HG02763 (cell line): Measurements from ENCODE around the gene ST8SIA2.

Experiments used
- ATAC-seq: cut with Tn5 transposase; IDR thresholded peaks from one replicate; pipeline ENCODE4 v1.9.1; 2021; ENCODE audit warnings: mild to moderate bottlenecking, moderate library complexity; ENCODE audit not compliant: unreplicated experiment

Gene ST8SIA2, protein sequence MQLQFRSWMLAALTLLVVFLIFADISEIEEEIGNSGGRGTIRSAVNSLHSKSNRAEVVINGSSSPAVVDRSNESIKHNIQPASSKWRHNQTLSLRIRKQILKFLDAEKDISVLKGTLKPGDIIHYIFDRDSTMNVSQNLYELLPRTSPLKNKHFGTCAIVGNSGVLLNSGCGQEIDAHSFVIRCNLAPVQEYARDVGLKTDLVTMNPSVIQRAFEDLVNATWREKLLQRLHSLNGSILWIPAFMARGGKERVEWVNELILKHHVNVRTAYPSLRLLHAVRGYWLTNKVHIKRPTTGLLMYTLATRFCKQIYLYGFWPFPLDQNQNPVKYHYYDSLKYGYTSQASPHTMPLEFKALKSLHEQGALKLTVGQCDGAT

DNA sequence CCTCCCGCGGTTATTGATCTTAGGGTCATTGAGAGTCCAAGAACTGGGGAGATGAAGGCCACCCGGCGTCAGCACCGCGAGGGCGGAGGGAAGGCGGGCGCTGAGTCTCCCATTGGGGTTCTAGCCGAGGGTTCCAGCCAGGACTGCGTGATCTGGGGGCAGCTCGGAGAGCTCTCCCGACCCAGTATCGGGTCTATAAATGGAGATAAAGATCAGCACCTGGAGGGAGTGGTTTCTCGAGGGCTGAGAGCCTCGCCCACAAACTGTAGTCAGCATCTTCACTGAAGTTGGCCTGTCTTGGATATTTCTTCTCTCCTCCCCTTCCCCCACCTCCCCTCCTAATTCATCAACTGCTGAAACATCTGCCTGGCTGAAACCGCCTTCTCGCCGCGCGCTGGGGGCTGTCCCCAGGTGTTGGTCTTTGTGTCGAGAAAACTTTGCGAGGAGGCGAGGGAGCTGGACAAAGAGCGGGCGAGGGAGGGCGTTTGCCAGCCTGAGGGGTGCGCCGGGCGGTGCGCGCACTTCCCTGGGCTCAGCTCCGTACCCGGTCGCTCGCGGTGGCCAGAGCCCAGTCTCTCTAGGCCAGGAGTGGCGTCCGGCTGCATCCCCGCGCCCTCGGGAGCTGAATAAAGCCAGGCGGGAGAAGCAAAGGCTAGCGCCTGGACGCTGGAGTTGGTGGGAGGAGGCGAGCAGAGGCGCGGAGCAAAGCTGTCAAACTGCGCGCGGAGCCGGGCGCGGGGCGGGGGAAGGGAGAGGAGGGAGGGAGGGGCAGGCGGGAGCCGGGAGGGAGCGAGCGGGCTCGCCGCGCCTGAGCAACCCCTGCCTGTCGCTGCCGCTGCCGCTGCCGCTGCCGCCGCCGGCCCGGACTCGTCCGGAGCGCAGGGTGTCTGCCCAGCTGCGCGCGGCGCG, at the start of gene ST8SIA2:
Gene ST8SIA2 (plus strand): TSS at position 811 of the 909 bp plus-strand sequence. CDS start 184 bp downstream, outside the sequence.
- ATAC-seq = no peak

DNA sequence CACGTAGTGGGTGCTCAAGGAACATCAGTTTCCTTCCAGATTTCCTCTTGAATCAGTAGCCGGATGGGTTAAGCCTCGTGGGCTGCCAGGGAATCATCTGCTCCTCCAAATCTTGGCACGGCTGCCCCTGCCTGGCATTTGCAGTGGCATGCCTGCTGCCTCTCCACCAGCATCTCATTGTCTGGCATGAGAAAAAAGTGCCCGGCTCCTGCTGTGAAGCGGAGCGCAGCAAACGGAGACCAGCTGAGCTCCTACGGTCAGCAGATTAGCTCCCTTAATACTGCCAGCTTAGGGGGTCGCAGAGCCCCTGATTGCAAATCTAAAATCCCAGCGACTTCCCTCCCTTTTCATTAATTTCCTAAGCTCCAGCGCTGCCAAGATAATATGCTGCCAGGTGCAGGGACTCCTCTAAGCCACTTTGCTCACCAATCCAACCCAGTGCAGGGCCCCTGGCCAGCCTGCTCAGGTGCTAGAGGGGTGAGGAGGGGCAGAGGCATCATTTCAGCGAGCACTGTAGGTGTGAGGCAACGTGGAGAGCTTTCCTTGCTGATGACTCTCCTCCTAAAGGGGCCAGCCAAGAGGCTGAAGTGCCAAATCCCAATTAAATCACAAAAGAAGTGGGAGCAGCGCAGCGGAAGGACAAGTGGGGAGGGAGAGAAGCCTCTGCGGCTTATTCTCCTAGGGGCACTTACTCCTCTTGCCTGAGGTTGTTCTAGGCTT, 49.6 kb upstream of the ST8SIA2 start:
- no peak for ATAC-seq

DNA sequence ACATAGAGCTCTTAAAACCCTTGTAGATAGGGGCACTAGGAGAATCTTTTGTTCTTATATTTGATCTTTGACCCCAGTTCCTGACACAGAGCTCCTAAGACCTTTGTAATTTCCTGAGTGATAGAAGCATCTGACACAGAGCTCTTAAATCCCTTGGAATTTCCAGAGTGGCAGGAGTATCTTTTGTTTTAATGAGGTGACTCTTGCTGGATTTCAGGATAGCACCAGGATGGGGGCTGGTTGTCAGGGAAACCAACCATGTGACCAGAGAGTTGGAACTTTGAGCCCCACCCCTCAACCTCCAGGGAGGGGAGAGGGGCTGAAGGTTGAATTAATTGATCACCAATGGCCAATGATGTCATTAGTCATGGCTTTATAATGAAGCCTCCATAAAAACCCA, 47.6 kb upstream of the ST8SIA2 start:
- ATAC-seq = no peak

- ATAC-seq = no peak
Observed at GRCh38 chr15:92355307-92355706, 38.4 kb upstream of the ST8SIA2 start.

DNA sequence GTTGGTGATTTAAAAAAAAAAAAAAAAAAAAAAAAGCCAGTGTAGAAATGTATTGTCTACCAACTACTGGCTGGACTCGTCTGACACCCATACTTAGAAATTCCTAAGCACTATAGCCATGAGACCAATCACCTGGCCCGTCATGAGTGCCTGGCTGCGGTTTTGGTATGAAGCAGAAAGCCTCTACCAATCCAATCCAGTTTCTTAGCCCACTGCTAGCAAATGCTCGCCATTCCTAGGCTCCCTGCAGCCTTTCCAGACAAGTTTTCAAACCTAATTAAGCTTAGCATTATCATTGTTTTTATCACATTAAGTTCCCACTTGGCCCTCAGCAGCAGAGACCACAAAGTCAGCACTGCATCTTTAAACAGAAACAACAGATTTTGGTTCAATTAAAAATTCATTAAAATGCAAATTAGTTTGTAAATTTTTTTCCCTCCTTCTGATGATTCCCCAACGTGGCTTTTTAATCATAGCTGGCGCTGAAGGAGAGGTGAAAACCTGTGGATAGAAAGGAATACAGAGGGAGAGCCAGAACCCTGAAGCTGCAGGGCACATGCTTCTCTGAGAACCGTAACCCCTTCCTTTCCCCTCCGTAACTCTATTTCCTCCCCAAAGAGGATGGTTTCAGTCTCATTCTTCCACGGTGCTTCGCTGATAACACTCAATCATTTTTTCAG, 32.2 kb upstream of the ST8SIA2 start:
- ATAC-seq = no peak

DNA sequence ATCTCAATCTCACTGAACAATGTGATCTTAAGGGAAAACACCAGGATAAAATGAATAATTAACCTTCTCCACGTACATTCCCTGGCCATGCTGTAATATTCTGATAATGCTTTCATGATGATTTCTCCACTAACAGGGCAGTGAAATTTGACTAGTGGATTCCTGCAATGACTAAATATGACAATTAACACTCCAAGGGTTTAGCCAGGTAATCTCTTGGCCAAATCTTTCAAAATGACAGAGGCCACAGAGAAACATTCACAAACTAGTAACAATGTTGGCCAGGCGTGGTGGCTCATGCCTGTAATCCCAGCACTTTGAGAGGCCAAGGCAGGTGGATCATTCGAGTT, 31.7 kb upstream of the ST8SIA2 start:
- ATAC-seq = no peak

DNA sequence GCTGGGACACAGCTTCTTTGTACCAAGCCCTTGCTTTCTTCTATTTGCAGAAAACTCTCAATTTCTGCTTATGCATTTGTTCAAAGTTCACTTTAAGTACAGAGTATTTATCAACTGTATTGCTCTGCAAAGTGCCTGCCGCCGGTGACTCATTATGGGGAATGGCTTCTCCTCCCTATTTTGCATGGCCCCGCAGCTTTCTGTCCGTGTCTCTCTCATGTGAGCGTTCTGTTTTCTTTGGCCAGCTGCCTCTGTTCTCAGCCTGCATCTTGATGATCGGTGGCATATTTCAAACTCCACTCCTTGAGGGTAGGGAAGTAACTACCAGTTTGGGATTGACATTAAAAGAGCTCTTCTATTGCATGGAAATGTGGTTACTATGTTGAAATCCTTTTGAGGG, 28.6 kb upstream of the ST8SIA2 start:
- no peak for ATAC-seq

DNA sequence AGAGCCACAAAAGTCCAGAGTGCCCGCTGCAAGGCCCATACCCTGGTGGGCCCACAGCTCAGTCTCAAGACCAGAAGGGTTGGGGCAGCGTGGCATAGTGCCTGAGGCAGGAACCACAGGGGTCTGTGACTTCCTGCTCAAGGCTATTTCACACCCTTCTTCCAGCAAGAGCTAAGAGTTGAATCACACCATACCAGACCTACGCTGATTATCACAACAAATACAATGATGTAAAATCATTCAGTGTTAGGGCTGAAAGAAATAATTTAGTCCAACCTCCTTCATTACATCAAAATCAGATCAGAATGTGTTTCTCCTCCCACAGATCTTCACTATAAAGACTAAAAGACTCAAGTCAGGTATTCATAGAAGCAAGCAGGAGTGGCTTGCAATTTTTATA, 27.8 kb upstream of the ST8SIA2 start:
- ATAC-seq = no peak

DNA sequence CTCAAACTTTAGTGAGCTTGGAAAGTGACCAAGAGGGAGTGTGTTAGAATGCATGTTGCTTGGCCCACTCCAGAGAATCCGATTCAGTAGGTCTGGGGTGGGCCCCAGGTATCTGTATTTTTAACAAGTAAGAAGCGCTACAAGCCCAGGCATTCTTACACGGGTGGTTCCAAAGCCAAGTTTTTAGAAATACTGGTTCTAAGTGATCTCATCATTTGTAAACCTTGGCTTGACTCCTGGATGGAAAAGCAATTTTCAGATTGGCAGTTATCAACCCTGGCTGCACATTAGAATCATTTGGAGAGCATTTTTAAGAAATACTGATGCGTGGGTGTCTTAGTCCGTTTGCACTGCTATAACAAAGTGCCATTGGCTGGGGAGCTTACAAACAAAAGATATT, 27.3 kb upstream of the ST8SIA2 start:
- ATAC-seq = no peak

DNA sequence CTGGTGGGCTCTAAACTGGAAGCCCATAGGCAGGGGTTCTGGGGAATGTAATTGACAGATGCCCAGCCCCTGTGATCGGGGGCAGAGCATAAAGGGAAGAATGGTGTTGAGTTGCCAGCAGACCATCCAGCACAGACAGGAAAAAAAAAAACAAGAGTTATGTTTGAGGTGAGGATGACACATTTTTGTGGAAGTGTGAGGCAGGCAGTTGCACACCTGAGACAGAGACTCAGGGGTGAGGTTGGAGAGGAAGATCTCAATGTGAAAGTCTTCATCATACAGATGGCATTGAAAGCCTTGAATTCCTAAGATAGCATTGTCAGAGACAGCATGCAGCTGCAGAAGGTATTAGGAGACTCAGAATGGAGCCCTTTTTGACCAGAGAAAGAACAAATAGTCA, 18.6 kb upstream of the ST8SIA2 start:
- no peak for ATAC-seq

DNA sequence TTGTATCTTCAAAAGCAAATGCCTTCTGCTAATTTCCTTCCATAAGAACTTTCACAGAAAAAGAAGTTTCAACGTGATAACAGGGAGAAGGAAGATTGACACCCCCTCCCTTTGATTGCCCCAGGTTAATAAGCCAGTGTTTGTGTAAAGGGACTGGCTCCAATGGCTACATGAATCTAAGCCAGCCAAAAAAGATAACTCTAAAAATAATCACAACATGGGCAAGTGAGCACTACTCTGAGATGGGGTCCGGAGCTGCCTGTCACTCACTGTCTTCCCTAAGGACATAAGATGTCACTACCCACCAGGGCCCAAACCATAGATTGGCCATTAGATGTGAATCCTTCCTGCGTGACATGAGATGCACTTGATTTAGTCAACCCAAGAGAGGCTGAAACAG, 17.6 kb upstream of the ST8SIA2 start:
- ATAC-seq = no peak

DNA sequence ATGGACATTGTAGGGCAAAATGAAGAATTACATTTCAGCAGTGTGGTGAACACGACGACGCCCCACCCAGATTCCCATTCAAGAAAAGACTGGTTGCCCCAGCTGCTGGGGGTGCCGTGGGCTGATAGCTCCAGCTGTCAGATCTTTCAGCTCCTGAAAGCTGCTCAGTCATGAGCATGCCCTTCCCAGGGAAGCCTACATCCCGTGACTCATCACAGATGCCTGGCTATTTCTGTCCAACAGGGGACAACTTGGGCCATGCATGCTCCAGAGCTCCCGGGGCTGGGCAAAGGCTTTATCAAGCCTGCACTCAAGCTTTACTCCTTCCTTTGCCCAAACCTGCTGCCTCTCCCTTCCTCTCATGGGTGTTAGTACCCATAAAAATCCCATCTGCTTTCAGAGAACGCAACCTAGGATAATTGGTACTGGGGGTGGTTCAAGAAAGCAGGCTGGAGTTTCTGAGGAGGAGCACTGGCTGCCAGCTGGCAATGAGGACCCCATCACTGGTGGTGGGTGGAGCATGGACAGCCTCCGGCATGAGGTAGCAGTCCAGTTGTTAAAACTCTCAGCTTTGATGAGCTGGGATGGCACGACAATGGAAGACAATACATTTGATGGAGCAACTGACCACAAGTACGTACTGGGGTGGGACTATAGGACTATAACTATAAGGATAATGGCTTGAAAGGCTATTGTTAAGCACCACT, 16.4 kb upstream of the ST8SIA2 start:
- ATAC-seq = no peak

DNA sequence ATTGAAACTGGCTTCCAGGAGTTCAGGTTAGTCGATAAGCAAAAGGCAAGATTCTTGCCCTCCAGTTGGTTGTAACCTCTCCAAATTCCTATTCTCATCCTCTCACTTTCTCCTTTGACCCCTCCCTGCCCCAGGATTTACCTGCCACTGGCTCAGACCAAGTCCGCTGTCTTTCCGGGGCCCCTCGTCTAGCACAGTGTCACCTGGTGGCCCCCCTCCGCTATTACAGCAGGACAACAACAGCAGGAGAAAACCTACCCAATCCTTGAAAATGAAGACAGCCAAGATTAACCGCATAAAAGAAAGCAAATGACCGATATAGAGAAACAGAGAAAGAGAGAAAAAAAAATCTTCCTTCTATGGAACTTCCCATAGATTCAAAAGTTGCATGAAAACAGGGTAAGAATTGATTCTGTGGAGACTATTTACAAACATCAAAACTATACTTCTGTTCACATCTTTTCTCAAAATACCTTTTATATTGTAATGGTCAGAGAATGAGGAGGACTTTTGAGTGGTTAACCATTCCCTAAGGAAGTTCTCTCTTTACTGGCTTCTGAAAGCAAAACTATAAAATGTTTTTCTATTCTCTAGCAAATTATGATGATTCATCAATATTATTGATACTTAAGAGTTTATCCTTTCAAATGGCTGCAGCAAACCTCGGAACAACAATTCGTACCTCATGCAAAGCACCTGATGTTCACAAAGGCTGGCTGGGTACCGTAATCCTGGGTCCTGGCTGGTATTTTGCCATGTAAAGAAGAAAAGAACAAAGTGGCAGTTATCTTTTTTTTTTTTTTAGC, 10.0 kb upstream of the ST8SIA2 start:
- no peak for ATAC-seq

DNA sequence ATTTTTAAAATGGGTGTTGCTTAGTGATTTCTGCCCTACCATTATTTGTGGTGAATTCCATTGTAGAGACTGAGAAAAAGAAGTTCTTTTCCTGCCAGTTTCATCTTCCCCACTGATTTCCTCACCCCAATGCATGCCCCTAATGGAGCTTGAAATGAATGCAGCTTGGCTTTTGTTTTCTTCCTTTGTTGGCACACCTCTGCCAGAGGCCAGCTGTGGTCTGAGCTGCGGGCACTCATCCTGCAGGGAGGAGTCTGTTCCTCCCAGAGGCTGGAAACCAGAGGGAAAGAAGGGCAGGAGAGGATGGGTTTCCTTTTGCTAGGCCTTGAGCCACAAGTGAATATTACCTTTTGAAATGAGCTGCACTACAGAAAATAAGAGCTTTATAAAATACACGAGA, 9.3 kb upstream of the ST8SIA2 start:
- no peak for ATAC-seq

- ATAC-seq = no peak
Observed at GRCh38 chr15:92385096-92385495, 8.6 kb upstream of the ST8SIA2 start.

- no peak for ATAC-seq
Observed at GRCh38 chr15:92391640-92392039, 2.0 kb upstream of the ST8SIA2 start.

GRCh38 chr15:92392462-92392861, 1.2 kb upstream of the ST8SIA2 start:
- ATAC-seq = no peak

DNA sequence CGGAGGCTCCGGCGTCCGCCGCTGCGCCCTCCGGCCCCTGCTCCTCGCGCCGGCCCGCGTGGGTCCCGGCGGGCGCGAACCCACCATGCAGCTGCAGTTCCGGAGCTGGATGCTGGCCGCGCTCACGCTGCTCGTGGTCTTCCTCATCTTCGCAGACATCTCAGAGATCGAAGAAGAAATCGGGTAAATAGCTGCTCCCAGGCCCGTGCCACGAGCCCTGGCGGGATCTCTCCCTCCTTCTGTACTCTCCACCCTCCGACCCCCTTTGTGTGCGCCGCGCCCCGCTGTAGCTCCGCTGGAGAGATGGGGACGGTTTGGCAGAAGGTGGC, 263 bp downstream of the ST8SIA2 start:
- ATAC-seq = no peak

DNA sequence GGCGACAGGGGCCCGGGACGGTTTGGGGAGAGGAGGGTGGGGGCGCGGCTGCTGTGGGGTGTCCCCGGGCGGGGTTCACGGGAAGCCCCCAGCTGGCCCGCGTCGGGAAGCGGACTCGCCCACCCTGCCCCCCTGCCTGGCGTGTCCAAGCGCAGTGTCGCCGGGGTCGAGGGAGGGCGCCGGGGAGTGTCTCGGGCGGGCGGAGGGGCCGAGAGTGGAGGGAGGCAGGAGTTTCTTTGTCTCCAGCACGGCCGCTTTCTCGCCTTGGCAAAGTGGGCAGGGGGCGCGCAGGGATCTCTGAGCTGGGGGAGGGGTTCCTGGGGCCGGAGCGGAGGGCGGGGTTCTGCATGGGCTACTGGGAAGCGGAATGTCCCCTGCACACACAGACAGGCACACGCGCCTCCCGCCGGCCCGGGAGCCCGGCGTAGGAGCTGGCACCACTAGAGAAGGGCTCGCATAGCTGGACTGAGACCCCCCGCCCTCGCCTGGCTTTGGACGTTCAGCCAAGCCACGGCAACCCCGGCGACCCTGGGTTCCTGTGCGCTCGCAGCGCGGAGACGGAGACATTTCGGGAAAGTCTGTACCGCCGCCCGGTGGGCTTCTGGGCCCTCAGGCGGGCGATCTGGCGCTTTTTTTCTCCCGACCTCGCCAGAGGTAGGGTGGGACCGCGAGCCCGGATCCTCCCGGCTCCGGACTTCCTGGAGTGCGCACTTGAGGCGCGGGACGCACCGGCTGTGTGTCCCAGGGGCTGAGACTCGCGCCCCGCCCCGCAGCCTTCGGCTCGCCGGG, 822 bp downstream of the ST8SIA2 start:
- ATAC-seq = no peak
